GM23338 (cell line): ENCODE results near the gene EIF4A2.

ENCODE experiments used
- CREB1 ChIP-seq: fragments of 250-450 bp; sonication (Bioruptor Pico); IDR thresholded peaks from 2 replicates; pipeline ENCODE4 v1.5.0; 2020; ENCODE audit warnings: low read depth, mild to moderate bottlenecking, moderate library complexity
- CTCF ChIP-seq, 2 experiments: fragments of 200-600 bp in 1 of 2; sonication (generic) in 1 of 2; conservative IDR thresholded peaks; 2 replicates each; pipeline versions ENCODE4 v1.5.1 to v1.6.1; 2016 to 2017; ENCODE audit warnings: antibody characterized with exemption in 2 of 2, low read depth in 2 of 2, mild to moderate bottlenecking in 2 of 2, moderate library complexity in 1 of 2
- ETS1 ChIP-seq: IDR thresholded peaks from 2 replicates; pipeline ENCODE4 v1.6.1; 2016; ENCODE audit warnings: antibody characterized with exemption
- EZH2 ChIP-seq: fragments of 200-600 bp; sonication (generic); IDR thresholded peaks from one replicate; pipeline ENCODE4 v1.8.0; 2017; ENCODE audit warnings: antibody characterized with exemption, mild to moderate bottlenecking, low read depth; ENCODE audit not compliant: unreplicated experiment
- EZH2phosphoT487 ChIP-seq: fragments of 200-600 bp; sonication (generic); IDR thresholded peaks from one replicate; pipeline ENCODE4 v1.8.1; 2018; ENCODE audit warnings: antibody characterized with exemption; ENCODE audit not compliant: unreplicated experiment
- JUNB ChIP-seq: IDR thresholded peaks from one replicate; pipeline ENCODE4 v1.6.1; 2016; ENCODE audit warnings: antibody characterized with exemption; ENCODE audit not compliant: unreplicated experiment
- POLR2AphosphoS5 ChIP-seq: IDR thresholded peaks from 2 replicates; pipeline ENCODE4 v1.6.1; 2016; ENCODE audit warnings: antibody characterized with exemption, low read depth
- STAT1 ChIP-seq: IDR thresholded peaks from one replicate; pipeline ENCODE4 v1.6.1; 2016; ENCODE audit warnings: antibody characterized with exemption; ENCODE audit not compliant: unreplicated experiment
- ZNF114 ChIP-seq: fragments of 250-450 bp; sonication (Bioruptor Pico); IDR thresholded peaks from 2 replicates; pipeline ENCODE4 v1.5.0; 2020; ENCODE audit warnings: mild to moderate bottlenecking, moderate library complexity
- ZNF331 ChIP-seq: fragments of 250-450 bp; sonication (Bioruptor Pico); IDR thresholded peaks from 2 replicates; pipeline ENCODE4 v1.5.0; 2020; ENCODE audit warnings: low read depth, mild to moderate bottlenecking, moderate library complexity
- ZNF462 ChIP-seq: fragments of 250-450 bp; sonication (Bioruptor Pico); IDR thresholded peaks from 2 replicates; pipeline ENCODE4 v1.5.0; 2020; ENCODE audit warnings: mild to moderate bottlenecking, moderate library complexity
- TF ChIP-seq, protein P1 (sequence below): IDR thresholded peaks from one replicate; pipeline ENCODE4 v1.6.1; 2018; ENCODE audit warnings: antibody characterized with exemption; ENCODE audit not compliant: unreplicated experiment

- TF ChIP-seq CTCF (conservative IDR thresholded peaks at IDR 0.05; ENCODE audit: low read depth in 2 of 2) (no peak), EZH2 (no peak), CREB1 (CRISPR knock-in tag) (no peak), POLR2AphosphoS5 (no peak), ZNF331 (no peak), JUNB (no peak), EZH2phosphoT487 (no peak), ETS1 (no peak), ZNF114 (no peak), STAT1 (no peak), ZNF462 (CRISPR knock-in tag) (no peak)
- TF ChIP-seq, protein P1, sequence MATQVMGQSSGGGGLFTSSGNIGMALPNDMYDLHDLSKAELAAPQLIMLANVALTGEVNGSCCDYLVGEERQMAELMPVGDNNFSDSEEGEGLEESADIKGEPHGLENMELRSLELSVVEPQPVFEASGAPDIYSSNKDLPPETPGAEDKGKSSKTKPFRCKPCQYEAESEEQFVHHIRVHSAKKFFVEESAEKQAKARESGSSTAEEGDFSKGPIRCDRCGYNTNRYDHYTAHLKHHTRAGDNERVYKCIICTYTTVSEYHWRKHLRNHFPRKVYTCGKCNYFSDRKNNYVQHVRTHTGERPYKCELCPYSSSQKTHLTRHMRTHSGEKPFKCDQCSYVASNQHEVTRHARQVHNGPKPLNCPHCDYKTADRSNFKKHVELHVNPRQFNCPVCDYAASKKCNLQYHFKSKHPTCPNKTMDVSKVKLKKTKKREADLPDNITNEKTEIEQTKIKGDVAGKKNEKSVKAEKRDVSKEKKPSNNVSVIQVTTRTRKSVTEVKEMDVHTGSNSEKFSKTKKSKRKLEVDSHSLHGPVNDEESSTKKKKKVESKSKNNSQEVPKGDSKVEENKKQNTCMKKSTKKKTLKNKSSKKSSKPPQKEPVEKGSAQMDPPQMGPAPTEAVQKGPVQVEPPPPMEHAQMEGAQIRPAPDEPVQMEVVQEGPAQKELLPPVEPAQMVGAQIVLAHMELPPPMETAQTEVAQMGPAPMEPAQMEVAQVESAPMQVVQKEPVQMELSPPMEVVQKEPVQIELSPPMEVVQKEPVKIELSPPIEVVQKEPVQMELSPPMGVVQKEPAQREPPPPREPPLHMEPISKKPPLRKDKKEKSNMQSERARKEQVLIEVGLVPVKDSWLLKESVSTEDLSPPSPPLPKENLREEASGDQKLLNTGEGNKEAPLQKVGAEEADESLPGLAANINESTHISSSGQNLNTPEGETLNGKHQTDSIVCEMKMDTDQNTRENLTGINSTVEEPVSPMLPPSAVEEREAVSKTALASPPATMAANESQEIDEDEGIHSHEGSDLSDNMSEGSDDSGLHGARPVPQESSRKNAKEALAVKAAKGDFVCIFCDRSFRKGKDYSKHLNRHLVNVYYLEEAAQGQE = no peak
Observed at GRCh38 chr3:186742618-186743380, 40.6 kb upstream of the EIF4A2 start.
